OCI-LY1 (cell line): ENCODE data around the gene MTX1.

Source experiments
- EZH2 ChIP-seq: fragments of 200-600 bp; sonication (generic), shearing (Covaris generic); IDR thresholded peaks from 2 replicates; pipeline ENCODE4 v1.8.0; 2017; ENCODE audit warnings: borderline replicate concordance, mixed run types, mild to moderate bottlenecking, antibody characterized with exemption, low read length, moderate library complexity, mixed read lengths
- TF ChIP-seq, protein P1 (sequence below): fragments of 200-600 bp; sonication (generic), shearing (Covaris generic); IDR thresholded peaks from 2 replicates; pipeline ENCODE4 v1.5.1; 2017; ENCODE audit warnings: mild to moderate bottlenecking, antibody characterized with exemption, low read length, moderate library complexity, mixed read lengths

DNA sequence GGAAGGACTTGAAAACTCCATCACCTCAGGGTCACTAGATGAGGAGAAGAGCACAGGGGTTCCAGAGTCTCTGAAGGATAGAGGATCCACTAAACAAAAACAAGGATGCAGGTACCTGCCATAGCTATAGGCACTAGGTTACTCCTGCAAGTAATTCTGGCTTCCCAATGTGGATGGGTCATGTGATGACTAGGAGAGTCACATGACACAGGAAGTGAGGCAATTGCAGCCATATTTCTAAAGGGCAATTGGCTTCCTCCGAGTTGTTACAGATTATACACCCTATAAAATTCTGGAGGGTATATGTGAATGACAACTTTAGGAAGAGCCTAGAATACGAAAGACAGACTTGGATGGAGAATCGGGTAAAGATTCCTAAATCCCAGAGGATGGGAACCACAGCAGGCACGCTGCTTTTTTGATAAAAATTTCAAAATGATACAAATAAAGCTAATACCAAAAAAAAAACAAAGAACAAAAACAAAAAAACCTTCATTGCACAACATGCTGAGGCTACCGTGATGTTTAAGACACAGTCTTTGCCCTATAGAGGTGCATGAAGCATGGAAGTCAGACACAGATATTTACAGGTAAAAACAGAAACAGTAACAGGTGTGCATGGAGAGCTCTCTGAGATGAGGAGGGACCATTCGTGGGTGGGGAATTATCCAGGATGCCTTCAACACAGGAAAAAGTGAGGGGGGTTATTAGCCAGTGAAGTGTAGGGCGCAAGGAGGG is 10.5 kb downstream of the MTX1 start:
- TF ChIP-seq, protein P1, sequence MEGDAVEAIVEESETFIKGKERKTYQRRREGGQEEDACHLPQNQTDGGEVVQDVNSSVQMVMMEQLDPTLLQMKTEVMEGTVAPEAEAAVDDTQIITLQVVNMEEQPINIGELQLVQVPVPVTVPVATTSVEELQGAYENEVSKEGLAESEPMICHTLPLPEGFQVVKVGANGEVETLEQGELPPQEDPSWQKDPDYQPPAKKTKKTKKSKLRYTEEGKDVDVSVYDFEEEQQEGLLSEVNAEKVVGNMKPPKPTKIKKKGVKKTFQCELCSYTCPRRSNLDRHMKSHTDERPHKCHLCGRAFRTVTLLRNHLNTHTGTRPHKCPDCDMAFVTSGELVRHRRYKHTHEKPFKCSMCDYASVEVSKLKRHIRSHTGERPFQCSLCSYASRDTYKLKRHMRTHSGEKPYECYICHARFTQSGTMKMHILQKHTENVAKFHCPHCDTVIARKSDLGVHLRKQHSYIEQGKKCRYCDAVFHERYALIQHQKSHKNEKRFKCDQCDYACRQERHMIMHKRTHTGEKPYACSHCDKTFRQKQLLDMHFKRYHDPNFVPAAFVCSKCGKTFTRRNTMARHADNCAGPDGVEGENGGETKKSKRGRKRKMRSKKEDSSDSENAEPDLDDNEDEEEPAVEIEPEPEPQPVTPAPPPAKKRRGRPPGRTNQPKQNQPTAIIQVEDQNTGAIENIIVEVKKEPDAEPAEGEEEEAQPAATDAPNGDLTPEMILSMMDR: no peak
- TF ChIP-seq EZH2: no peak
